Stimulated activated naive CD4-positive, alpha-beta T cell treated with Interleukin-2 at 50 U/mL for 16 hours (primary cell): Measurements from ENCODE around the gene CARS1.
"Not testable (repeated sequence)": the region's sequence is repeated elsewhere in the genome, so short reads cannot be mapped to it uniquely, and the experiment has no call there.

Experiments
- DNase-seq: peaks from one replicate; lab custom pipeline; 2025; lab: John Stamatoyannopoulos, UW

The CARS1 gene

GRCh38 chr11:3089236-3090061, 32.2 kb upstream of the CARS1 start:
- DNase-seq: no peak

GRCh38 chr11:3088806-3089205, 31.6 kb upstream of the CARS1 start:
- no peak for DNase-seq

DNA sequence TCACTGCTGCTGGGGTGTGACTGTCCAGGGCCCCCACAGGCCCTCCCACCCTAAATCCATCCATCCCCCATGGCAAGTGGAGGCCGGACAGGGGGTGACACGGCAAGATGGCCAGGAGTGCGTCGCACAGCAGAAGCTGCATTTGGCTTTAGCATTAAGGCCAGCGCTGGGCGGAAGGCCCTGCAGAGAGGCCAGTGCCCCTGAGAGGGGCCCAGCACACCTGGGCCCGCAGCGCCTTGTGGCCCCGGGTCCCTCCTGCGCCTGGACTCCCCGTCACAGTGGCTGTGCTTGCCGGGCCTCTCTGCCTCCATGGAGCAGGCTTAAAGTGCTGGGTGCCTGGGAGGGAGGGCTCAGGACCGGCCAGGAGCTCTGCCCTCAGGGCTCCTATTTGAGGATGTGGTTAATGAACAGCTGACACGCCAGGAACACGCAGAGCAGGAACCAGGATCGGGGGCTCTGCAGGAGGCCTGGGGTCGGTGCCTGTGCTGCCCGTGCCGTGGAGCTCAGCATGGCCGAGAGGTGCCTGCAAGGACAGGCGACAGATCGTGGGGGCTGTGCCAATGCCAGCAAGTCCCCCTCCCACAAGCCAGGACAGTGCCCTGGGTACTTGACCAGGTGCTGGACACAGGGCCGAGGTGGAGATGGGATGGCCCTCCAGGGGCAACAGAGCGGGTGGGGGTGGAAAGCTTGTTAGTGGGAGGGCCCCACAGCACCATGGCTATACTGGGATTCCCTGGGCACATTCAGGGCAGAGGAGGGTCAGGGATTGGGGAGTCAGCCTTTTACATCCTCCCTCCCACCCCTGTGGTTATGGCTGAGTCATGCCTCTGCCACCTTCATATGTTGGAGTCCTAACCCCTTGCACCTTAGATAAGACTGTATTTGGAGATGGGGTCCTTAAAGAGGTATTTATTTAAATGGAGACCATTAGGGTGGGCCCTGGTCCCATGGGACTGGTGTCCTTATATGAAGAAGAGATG, 30.9 kb upstream of the CARS1 start:
- no peak for DNase-seq

GRCh38 chr11:3087373-3087772, 30.1 kb upstream of the CARS1 start:
- no peak for DNase-seq

DNA sequence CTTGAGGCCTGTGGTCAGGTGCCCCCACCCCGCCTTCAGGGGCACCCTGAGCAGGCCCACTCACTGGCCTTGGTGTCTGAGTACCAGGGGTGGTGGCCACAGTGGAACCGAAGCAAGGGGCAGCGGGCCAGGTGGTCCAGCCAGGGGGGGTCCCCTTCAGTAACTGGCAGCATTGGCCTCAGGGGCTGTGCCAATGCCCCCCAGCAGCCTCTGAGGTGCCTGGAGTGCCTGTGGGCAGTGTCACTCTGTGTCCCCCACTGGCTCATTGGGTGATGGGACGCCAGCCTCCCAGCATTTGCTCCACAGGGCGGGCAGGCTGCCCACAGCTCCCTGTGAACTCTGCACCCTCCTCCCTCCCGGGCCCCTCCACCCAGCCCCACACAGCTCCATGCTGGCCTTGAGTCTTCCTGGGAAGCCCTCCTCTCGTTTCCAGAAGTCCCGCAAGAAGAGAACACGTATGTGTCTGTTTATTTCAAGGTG, 29.5 kb upstream of the CARS1 start:
- no peak for DNase-seq

DNA sequence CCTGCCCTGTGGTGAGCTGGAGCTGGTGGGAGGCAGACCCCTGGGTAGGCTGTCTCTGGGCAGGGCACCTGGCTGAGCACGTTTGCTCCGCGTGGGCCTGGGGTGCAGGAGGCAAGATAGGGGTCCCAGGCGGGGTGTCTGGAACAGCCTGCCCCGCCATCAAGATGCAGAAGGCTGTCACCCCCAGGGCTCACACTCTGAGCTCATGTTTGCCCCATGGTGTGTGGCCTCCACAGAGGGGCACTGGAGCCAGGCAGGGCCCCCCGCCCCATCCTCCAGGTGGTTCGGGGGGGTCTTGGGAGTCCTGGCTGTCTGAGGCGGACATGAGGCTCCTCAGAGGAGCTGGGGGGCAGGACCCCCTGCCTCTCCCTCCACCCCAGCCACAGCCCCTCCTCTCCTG, 28.9 kb upstream of the CARS1 start:
- DNase-seq: no peak

- DNase-seq: no peak
Observed at GRCh38 chr11:3085052-3085451, 27.8 kb upstream of the CARS1 start.

GRCh38 chr11:3083321-3083720, 26.1 kb upstream of the CARS1 start:
- DNase-seq: no peak

DNA sequence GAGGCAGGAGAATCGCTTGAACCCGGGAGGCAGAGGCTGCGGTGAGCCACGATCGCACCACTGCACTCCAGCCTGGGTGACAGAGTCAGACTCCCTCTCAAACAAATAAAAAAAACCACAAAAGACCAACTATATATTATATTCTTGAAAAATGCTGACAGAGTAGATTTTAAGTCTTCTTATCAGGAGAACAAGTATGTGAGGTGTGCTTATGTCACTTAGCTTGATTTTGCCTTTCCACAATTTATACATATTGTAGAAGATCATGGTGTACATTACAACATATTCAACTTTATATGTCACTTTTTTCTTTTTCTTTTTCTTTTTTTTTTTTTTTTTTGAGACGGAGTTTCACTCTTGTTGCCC, 24.1 kb upstream of the CARS1 start:
- no peak for DNase-seq

GRCh38 chr11:3080733-3081385, 23.6 kb upstream of the CARS1 start:
- DNase-seq: no peak

- no peak for DNase-seq
Observed at GRCh38 chr11:3080104-3080503, 22.9 kb upstream of the CARS1 start.

DNA sequence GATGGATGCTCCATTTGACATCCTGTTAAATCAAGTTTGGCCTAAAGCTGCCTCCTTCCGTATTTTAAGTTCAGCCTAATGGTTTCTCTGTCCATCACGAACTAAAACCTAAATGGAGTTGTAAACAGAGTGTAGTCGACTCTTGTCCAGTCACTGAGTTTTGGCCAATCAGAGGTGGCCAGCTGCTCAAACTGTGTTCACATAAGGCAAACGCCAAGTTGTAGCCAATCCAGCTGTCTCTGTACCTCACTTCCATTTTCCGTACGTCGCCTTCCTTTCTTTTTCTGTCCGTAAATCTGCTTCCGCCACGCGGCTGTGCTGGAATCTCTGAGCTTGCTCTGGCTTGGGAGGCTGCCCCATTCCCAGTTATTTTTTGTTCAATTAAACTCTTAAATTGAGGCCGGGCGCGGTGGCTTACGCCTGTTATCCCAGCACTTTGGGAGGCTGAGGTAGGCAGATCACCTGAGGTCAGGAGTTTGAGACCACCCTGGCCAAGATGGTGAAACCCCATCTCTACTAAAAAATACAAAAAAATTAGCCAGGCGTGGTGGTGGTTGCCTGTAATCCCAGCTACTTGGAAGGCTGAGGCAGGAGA, 20.7 kb upstream of the CARS1 start:
- DNase-seq: no peak

DNA sequence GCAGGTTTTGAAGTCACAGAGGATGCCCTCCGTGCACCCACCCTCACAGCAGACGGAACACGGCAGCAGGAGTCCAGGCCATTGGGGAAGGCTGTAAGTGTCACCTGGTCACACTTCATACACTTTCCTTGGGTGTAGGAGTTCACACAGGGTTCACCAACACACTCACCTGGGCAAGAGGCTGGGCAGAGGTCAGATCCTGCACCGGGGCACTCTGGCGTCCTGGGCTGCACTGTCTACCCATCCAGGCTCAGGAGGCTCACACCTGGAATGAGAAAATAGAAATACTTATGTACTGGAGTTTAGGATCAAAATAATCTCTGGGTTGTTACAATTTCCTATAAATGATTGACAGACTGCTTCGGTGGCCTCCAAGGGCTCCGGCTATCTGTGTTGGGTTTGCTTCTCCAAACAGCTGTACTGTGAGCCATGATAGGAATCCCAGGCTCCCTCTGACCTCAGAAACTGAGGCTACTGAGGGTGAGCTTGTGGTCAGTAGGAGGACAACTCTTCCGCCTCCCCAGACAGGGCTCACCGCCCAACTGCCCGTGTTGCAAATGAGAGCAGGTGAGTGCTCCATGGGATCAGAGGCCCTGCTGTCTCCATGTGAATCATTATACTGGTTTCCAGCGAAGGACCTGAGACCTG, 20.1 kb upstream of the CARS1 start:
- no peak for DNase-seq

- no peak for DNase-seq
Observed at GRCh38 chr11:3074912-3075589, 17.8 kb upstream of the CARS1 start.

- no peak for DNase-seq
Observed at GRCh38 chr11:3073029-3073435, 15.8 kb upstream of the CARS1 start.

DNA sequence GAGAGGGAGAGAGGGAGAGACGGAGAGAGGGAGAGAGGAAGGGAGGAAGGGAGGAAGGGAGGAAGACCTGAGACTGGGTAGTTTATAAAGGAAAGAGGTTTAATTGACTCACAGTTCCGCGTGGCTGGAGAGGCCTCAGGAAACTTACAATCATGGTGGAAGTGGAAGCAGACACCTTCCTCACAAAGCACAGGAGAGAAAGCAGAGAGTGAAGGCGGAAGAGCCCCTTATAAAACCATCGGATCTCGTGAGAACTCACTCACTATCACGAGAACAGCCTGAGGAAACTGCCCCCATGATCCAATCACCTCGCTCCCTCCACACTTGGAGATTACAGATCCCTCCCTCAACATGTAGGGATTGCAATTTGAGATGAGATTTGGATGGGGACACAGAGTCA, 12.2 kb upstream of the CARS1 start:
- no peak for DNase-seq

- not testable (repeated sequence) for DNase-seq
Observed at GRCh38 chr11:3066308-3066707, 9.1 kb upstream of the CARS1 start.

DNA sequence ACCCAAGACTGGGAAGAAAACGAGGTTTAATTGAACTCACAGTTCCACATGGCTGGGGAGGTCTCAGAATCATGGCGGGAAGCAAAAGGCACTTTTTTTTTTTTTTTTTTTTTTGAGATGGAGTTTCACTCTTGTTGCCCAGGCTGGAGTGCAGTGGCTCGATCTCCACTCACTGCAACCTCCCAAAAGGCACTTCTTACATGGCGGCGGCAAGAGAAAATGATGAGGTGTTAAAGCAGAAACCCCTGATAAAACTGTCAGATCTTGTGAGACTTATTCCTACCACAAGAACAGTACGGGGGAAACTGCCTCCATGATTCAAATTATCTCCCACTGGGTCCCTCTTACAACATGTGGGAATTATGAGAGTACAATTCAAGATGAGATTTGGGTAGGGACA, 7.5 kb upstream of the CARS1 start:
- not testable (repeated sequence) for DNase-seq

GRCh38 chr11:3063876-3064275, 6.7 kb upstream of the CARS1 start:
- DNase-seq: not testable (repeated sequence)

DNA sequence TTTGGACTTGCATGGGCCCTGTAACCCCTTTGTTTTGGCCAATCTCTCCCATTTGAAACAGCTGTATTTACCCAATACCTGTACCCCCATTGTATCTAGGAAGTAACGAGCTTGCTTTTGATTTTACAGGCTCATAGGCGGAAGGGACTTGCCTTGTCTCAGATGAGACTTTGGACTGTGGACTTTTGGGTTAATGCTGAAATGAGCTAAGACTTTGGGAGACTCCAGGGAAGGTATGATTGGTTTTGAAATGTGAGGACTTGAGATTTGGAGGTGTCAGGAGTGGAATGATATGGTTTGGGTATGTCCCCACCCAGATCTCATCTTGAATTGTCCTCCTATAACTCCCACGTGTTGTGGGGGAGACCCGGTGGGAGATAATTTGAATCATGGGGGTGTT, 6.2 kb upstream of the CARS1 start:
- DNase-seq: not testable (repeated sequence)
